ENCODE data around the gene IL25. TPM values are rescaled to one million over a fixed set of nuclear protein-coding genes. Genes with fewer than 3 reads are reported as not detected.

IL25 gene
- total and polyA plus RNA-seq, 5 experiments from 2014 or later, result not detected

- H3K4me3 Mint-ChIP-seq, result no peak overlapping the region
- POLR2A ChIA-PET, result no interaction called here
- H3K27ac Mint-ChIP-seq, result no peak overlapping the region
- H3K4me1 Mint-ChIP-seq, result peaks cover 0 to 8% (median 2%) of the 10 kb centered on the region in 4 donors
- no peak for ATAC-seq
- H3K9me3 Mint-ChIP-seq, result no peaks in the 10 kb centered on the region
- DNase-seq, result no peak
- no peaks in the 10 kb centered on the region for H3K36me3 Mint-ChIP-seq
- peaks cover 14 to 42% (median 32%) of the 10 kb centered on the region in 5 donors for H3K27me3 Mint-ChIP-seq
Observed at GRCh38 chr14:23365732-23366425, 6.7 kb upstream of the IL25 start.

GRCh38 chr14:23366426-23366921 lies 6.1 kb upstream of the IL25 start:
- Mint-ChIP-seq H3K36me3 (no peaks in the 10 kb centered on the region), H3K4me3 (peak overlapping the region in 1 of 10 donors; percentile 39), H3K4me1 (peaks cover 0 to 8% (median 2%) of the 10 kb centered on the region in 4 donors), H3K9me3 (no peaks in the 10 kb centered on the region), H3K27me3 (peaks cover 13 to 42% (median 29%) of the 10 kb centered on the region in 5 donors), H3K27ac (no peak overlapping the region)
- POLR2A ChIA-PET, result no interaction called here
- DNase-seq, result no peak
- no peak for ATAC-seq

GRCh38 chr14:23370221-23370620 lies 2.4 kb upstream of the IL25 start:
- POLR2A ChIA-PET, result no interaction called here
- ATAC-seq (no peak), DNase-seq (no peak)
- H3K4me3 Mint-ChIP-seq, result no peak overlapping the region
- H3K27ac Mint-ChIP-seq, result no peak overlapping the region
- no peaks in the 10 kb centered on the region for H3K9me3 Mint-ChIP-seq
- peaks cover 0 to 1% (median 0%) of the 10 kb centered on the region in 4 donors for H3K4me1 Mint-ChIP-seq
- H3K36me3 Mint-ChIP-seq, result no peaks in the 10 kb centered on the region
- H3K27me3 Mint-ChIP-seq, result peaks cover 9 to 26% (median 19%) of the 10 kb centered on the region in 5 donors

GRCh38 chr14:23371865-23372264 lies 744 bp upstream of the IL25 start:
- Mint-ChIP-seq H3K9me3 (no peaks in the 10 kb centered on the region), H3K4me1 (no peaks in the 10 kb centered on the region), H3K4me3 (no peak overlapping the region), H3K27me3 (peaks cover 5 to 19% (median 16%) of the 10 kb centered on the region in 5 donors), H3K36me3 (no peaks in the 10 kb centered on the region), H3K27ac (no peak overlapping the region)
- POLR2A ChIA-PET, result no interaction called here
- ATAC-seq (no peak), DNase-seq (no peak)

GRCh38 chr14:23373041-23373440 lies 432 bp downstream of the IL25 start:
- DNase-seq (no peak), ATAC-seq (no peak)
- H3K4me3 Mint-ChIP-seq, result no peak overlapping the region
- POLR2A ChIA-PET, result no interaction called here
- peaks cover 0 to 2% (median 0%) of the 10 kb centered on the region in 4 donors for H3K4me1 Mint-ChIP-seq
- H3K36me3 Mint-ChIP-seq, result no peaks in the 10 kb centered on the region
- peaks cover 1 to 18% (median 7%) of the 10 kb centered on the region in 5 donors for H3K27me3 Mint-ChIP-seq
- H3K27ac Mint-ChIP-seq, result no peak overlapping the region
- H3K9me3 Mint-ChIP-seq, result no peaks in the 10 kb centered on the region

- no peak overlapping the region for H3K4me3 Mint-ChIP-seq
- H3K4me1 Mint-ChIP-seq, result peaks cover 0 to 2% (median 0%) of the 10 kb centered on the region in 4 donors
- POLR2A ChIA-PET, result no interaction called here
- DNase-seq (no peak), ATAC-seq (no peak)
- no peak overlapping the region for H3K27ac Mint-ChIP-seq
- peaks cover 0 to 20% (median 4%) of the 10 kb centered on the region in 5 donors for H3K27me3 Mint-ChIP-seq
- H3K36me3 Mint-ChIP-seq, result no peaks in the 10 kb centered on the region
- no peaks in the 10 kb centered on the region for H3K9me3 Mint-ChIP-seq
Observed at GRCh38 chr14:23375527-23376251, 3.1 kb downstream of the IL25 start.

GRCh38 chr14:23376482-23377197 lies 4.0 kb downstream of the IL25 start, which contains the start of gene CMTM5:
Gene CMTM5 (plus strand): TSS chr14:23377046. CDS start chr14:23377252, 206 bp downstream.
- Mint-ChIP-seq H3K9me3 (no peaks in the 10 kb centered on the region), H3K27ac (no peak within 1 kb of the TSS), H3K4me3 (no peak within 1 kb of the TSS), H3K4me1 (peaks cover 0 to 2% (median 0%) of the 10 kb centered on the region in 4 donors), H3K36me3 (no peaks in the 10 kb centered on the region), H3K27me3 (peaks cover 0 to 22% (median 4%) of the 10 kb centered on the region in 5 donors)
- no peak for ATAC-seq
- no peak for DNase-seq
- POLR2A ChIA-PET, result no interaction called here

- no peak overlapping the region for H3K4me3 Mint-ChIP-seq
- DNase-seq (no peak), ATAC-seq (no peak)
- H3K4me1 Mint-ChIP-seq, result peaks cover 0 to 2% (median 0%) of the 10 kb centered on the region in 4 donors
- H3K27ac Mint-ChIP-seq, result no peak overlapping the region
- H3K27me3 Mint-ChIP-seq, result peaks cover 0 to 27% (median 10%) of the 10 kb centered on the region in 5 donors
- no peaks in the 10 kb centered on the region for H3K36me3 Mint-ChIP-seq
- POLR2A ChIA-PET, result no interaction called here
- H3K9me3 Mint-ChIP-seq, result no peaks in the 10 kb centered on the region
Observed at GRCh38 chr14:23377198-23377550, 4.6 kb downstream of the IL25 start.

GRCh38 chr14:23377573-23378563 lies 5.3 kb downstream of the IL25 start:
- Mint-ChIP-seq H3K9me3 (no peaks in the 10 kb centered on the region), H3K27me3 (peaks cover 0 to 34% (median 10%) of the 10 kb centered on the region in 5 donors), H3K27ac (no peak overlapping the region), H3K4me1 (peaks cover 0 to 2% (median 0%) of the 10 kb centered on the region in 4 donors), H3K36me3 (no peaks in the 10 kb centered on the region), H3K4me3 (no peak overlapping the region)
- no peak for ATAC-seq
- POLR2A ChIA-PET, result no interaction called here
- DNase-seq, result no peak

GRCh38 chr14:23378612-23379220 lies 6.1 kb downstream of the IL25 start:
- DNase-seq (no peak), ATAC-seq (no peak)
- Mint-ChIP-seq H3K9me3 (no peaks in the 10 kb centered on the region), H3K27me3 (peaks cover 0 to 36% (median 10%) of the 10 kb centered on the region in 5 donors), H3K36me3 (no peaks in the 10 kb centered on the region), H3K4me3 (no peak overlapping the region), H3K27ac (peak overlapping the region in 2 of 10 donors; percentile 57 to 66), H3K4me1 (peaks cover 0 to 2% (median 0%) of the 10 kb centered on the region in 4 donors)
- POLR2A ChIA-PET, result no interaction called here

- Mint-ChIP-seq H3K4me3 (no peak overlapping the region), H3K27me3 (peaks cover 0 to 36% (median 10%) of the 10 kb centered on the region in 5 donors), H3K36me3 (no peaks in the 10 kb centered on the region), H3K27ac (no peak overlapping the region), H3K9me3 (no peaks in the 10 kb centered on the region), H3K4me1 (peaks cover 0 to 2% (median 0%) of the 10 kb centered on the region in 4 donors)
- peak; percentile 47 to 84 (median 66) for DNase-seq
- ATAC-seq, result peak; percentile 88 to 100
- POLR2A ChIA-PET, result interaction anchor here (1.3 to 1.8 kb wide), 2 partner anchors 53 to 58 kb away, joined by 4 to 8 read pairs; partner anchors contain the start of gene PABPN1
Observed at GRCh38 chr14:23379366-23380196, 7.0 kb downstream of the IL25 start.
